Jurkat, Clone E6-1 (cell line): ENCODE measurements around the gene SEMA5A.

ENCODE experiments used
- DNase-seq: peaks from one replicate; pipeline ENCODE4 v3.0.0-alpha.2; 2011; ENCODE audit warnings: low read depth, low spot score
- H3K4me3 ChIP-seq: 2 replicates; pipeline ENCODE4 v1.5.1; 2011; ENCODE audit warnings: mild to moderate bottlenecking, low read length, control low read depth, moderate library complexity

SEMA5A gene

GRCh38 chr5:9212605-9213004 is 333.3 kb downstream of the SEMA5A start:
- no peak for DNase-seq
- no peak overlapping the region for H3K4me3 ChIP-seq

GRCh38 chr5:9209846-9210492 is 335.9 kb downstream of the SEMA5A start:
- no peak for DNase-seq
- H3K4me3 ChIP-seq, result no peak overlapping the region

DNA sequence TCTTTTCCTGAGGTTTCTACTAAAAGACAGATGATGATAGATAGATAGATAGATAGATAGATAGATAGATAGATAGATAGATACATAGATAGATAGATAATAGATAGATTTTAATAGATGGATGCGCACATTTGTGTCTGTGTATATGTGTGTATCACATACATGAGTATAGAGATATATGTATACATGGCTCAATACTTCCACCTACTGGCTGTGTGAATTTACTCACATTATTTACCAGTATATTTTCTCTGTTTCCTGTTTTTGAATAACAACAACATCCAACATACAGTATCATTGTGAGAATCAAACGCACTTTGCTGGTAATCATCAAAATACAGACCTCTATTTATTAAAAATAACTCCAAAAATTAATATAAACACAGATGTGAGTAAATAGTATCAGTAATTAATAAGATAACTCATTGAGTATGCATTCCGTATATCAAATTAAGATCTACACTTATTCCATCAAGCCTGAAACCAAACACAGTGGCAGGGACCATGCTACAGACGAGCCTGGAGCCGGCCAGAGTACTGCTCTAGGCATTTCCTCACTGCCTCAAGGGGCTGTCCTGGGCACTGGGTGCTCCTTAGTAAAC is 338.0 kb downstream of the SEMA5A start:
- peak; percentile 54 for DNase-seq

GRCh38 chr5:9202636-9203035 is 343.2 kb downstream of the SEMA5A start:
- no peak overlapping the region for H3K4me3 ChIP-seq
- DNase-seq, result no peak

More for the DNA sequence above, 338.0 kb downstream of the SEMA5A start:
- no peak overlapping the region for H3K4me3 ChIP-seq

GRCh38 chr5:9201761-9202160 is 344.1 kb downstream of the SEMA5A start:
- H3K4me3 ChIP-seq, result no peak overlapping the region
- no peak for DNase-seq

DNA sequence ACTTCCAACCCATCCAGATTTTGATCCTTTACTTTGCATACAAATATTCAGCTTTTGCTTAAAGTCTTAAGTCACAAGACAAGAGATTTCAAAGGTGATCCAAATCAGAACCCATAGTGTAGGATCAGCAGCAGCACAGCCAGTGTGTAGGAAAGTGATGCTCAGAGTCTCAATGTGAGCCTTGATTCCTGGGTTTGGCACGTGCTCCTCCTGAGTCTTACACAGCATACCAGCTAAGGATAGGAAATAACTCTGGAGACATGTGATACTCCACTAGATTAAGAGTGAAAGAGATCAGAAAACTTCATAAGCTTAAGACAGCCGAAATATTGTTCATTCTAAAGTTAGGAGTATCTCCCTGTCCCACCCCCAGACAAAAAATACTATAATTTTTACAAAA is 344.9 kb downstream of the SEMA5A start:
- no peak overlapping the region for H3K4me3 ChIP-seq
- no peak for DNase-seq

DNA sequence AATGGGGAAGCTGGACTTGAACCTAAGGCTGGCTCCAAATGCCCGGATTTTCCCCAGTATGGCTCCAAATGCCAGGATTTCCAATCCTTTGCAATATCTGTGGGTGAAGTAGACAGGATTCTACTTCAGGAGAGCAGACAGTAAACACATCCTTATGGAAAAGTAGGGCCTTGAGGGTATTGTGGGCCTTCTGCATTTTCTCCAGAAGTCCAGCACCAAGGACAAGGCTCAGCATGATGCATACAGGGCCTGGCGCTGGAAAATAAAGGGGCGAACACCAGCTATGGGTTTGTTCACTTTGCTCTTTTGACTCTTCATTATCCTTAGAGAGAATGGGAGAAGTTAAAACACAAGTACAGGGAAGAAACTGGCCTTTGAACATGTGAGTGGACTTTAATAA is 347.5 kb downstream of the SEMA5A start:
- no peak for DNase-seq
- H3K4me3 ChIP-seq, result no peak overlapping the region

DNA sequence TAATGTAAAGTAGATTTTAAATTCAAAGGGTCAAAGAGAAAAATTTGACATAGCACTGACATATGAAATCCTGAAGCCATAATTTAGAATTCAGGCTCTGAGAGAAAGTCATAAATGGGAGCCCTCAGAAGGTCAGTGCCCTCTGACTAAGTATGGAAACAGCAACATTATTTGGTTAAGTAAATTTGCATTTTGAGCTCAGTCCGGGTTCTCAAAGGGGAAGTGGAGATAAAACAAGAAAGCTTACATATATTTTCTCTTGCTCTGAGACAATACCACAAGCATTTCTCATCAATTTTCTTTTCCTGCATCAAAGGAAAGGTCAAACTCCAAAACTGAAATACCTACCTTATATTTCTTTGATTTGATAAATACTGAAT is 348.0 kb downstream of the SEMA5A start:
- DNase-seq, result no peak
- H3K4me3 ChIP-seq, result no peak overlapping the region

GRCh38 chr5:9196403-9197227 is 349.3 kb downstream of the SEMA5A start:
- DNase-seq, result no peak
- H3K4me3 ChIP-seq, result no peak overlapping the region

GRCh38 chr5:9194509-9194908 is 351.4 kb downstream of the SEMA5A start:
- no peak overlapping the region for H3K4me3 ChIP-seq
- DNase-seq, result no peak

DNA sequence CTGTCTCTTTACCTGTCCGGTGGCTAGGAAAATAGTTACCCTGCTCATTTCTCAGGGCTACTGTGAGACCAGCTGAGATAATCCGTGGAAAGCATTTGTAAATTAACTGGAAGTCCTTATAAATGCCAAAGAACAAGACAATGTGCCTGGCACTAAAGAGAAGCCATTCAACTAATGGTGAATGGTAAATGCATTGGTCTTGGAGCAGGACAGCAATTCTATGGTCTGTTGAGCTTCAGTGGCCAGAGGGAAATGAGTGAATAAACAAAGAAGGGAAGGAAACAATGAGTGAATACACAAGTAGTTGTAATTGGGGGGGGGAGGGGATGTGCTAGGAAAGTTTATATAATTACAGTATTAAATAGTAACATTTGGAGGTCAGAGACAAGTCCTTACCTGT is 353.6 kb downstream of the SEMA5A start:
- H3K4me3 ChIP-seq, result no peak overlapping the region
- DNase-seq, result no peak

DNA sequence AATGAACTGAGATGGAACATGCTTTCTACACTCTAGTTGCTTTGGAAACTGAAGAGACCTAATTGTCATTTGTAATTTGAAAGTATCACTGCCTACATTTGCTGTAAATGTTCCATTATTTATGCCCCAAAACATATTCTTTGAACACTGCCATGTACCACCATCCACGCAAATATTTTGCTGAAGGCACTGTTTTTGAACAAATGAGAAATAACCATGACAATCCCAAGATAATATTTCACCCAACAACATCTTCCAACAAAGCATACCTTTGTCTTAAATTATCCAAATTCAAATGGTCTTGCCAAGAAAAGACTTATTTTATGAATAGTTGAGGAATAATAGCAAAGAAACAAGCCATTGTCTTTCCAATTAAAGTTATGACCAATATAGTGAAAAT is 356.2 kb downstream of the SEMA5A start:
- DNase-seq, result no peak
- H3K4me3 ChIP-seq, result no peak overlapping the region

DNA sequence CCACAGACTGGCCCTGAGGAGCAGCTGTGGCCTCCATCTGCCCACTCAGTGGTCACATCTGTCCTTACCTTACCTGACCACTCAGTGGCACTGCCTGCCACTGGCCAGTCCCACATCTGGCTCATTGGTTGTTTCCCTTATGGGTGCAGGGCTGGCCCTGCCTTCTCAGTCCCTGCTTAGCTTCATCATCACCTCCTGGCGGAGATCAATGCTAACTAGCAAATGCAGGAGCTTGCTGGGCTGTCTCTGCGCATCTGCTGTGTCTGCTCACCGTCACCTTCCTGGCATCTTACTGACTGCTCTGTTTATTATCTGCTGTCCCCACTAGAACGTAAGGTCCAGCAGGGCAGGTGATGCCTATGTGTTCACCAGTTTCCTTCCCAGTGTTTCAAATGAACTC is 356.9 kb downstream of the SEMA5A start:
- no peak overlapping the region for H3K4me3 ChIP-seq
- no peak for DNase-seq

GRCh38 chr5:9188131-9188530 is 357.7 kb downstream of the SEMA5A start:
- H3K4me3 ChIP-seq, result no peak overlapping the region
- DNase-seq, result peak; percentile 36

DNA sequence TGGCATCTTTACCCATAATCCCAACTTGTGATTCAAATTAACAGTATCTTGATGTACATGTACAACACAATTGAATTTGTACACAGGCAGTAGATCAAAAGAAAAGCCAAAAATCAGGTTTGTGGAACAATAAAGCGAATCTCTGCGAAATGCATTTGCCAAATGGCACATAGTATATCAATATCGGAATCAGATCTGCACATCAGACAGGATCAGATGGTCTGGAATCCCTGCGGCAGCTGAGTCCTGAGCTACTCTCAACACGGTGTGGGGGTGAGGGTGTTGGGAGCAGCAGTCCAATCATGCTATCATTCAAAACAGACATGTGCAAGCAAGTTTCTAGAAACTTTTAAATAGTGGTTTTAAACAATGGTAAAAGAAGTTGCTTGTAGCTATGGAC is 358.3 kb downstream of the SEMA5A start:
- no peak for DNase-seq
- no peak overlapping the region for H3K4me3 ChIP-seq

GRCh38 chr5:9186069-9186468 is 359.8 kb downstream of the SEMA5A start:
- no peak for DNase-seq
- no peak overlapping the region for H3K4me3 ChIP-seq

DNA sequence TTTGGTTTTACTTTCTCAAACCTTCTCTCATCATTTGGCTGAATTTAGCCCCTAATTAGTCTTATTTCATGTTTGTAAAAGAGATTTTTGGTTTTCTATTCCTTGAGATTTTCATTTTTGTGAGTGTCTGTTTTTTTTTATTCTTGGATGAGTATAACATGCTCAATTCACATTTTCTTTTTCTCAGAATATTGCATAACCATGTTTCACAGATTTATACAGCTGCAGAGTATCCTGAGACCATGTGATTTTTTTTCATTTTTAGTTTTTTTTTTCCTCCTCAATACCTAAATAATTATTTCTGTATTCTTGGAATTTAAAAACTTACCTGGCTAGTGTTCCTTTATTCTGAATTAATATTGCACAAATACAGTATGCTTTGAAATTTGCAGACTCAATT is 361.9 kb downstream of the SEMA5A start:
- DNase-seq, result no peak
- no peak overlapping the region for H3K4me3 ChIP-seq

DNA sequence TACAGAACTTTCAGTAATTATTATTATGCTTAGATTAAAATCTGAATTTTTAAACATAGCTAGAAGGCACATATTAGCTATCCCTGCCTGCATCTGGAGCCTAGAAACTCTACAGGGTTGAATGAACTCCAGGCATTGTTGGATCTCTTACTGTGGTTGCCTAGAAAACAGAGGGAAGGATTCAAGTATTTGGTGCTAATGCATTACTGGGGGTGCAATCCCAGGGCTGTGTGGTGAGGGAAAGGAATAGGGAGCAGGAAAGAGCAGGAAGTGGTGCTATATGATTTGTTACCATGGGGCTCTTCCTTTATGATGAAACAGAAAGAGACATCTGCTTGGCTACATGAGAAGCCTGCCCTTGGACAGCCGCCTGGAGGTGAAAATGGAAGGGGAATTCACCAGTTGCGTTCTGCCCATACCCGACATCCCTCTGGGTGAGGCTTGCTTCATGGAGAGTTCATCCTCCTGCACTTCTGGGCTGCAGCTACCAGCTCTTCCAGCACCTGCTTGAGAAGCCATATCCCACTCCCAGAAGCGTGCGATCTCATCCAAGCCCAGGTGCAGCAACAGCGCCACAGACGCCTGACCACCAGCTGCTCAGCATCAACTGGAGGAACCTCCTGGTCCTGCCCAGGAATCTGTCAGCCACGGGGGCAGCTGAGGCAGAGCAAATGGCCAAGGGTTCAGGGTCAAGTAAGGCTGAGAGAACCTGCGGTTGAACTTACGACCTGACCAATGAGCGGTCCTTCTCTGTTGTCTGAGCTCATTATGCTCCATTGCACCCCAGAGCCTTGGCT is 362.8 kb downstream of the SEMA5A start:
- no peak for DNase-seq
- no peak overlapping the region for H3K4me3 ChIP-seq

DNA sequence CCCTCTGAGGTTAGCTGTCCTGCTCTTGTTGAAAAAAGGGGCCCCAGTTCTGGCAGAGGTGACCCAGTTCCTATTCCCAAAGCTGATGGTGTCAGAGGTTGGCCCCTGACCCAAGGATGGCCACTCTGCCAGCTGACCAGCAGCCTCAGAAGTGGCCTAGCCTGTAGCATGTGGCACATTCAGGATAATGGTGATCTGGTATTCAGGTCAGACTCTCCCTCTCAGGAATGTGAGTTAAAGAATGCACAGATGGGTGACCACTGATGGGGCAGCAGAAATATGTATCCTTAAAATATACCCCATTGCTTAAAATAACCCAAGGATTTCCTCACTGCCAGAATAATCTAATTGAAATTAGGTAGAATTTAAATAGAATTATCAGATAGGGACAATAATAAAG is 369.2 kb downstream of the SEMA5A start:
- DNase-seq, result no peak
- no peak overlapping the region for H3K4me3 ChIP-seq

GRCh38 chr5:9174446-9174845 is 371.4 kb downstream of the SEMA5A start:
- H3K4me3 ChIP-seq, result no peak overlapping the region
- no peak for DNase-seq
